Endometrium (tissue), 2 donors: Measurements from ENCODE around the gene ZDHHC23.

Source experiments
- FAIRE-seq: peaks from 2 replicates; lab custom pipeline; 2012; peaks lifted over from hg19 to GRCh38; lab: Jason Lieb, UNC
- donor health status: control.
- donor health status: control.

Gene ZDHHC23

GRCh38 chr3:113947372-113948014 lies at the start of gene ZDHHC23:
TSS of gene ZDHHC23 (plus strand) at chr3:113948013. CDS start at chr3:113948803, 790 bp downstream.
- FAIRE-seq: no peak

GRCh38 chr3:113898892-113899291 lies 48.9 kb upstream of the ZDHHC23 start:
- no peak for FAIRE-seq

- FAIRE-seq: no peak
Measured at GRCh38 chr3:113906568-113907140, 41.2 kb upstream of the ZDHHC23 start.

- no peak for FAIRE-seq
Measured at GRCh38 chr3:113908133-113908532, 39.7 kb upstream of the ZDHHC23 start.

- FAIRE-seq: no peak
Measured at GRCh38 chr3:113910966-113911365, 36.8 kb upstream of the ZDHHC23 start.

- peak; percentile 41 for FAIRE-seq
Measured at GRCh38 chr3:113912552-113913236, 35.1 kb upstream of the ZDHHC23 start.

- FAIRE-seq: no peak
Measured at GRCh38 chr3:113914646-113915045, 33.2 kb upstream of the ZDHHC23 start.

- no peak for FAIRE-seq
Measured at GRCh38 chr3:113927556-113927955, 20.3 kb upstream of the ZDHHC23 start.

- no peak for FAIRE-seq
Measured at GRCh38 chr3:113946831-113947230, 982 bp upstream of the ZDHHC23 start.

GRCh38 chr3:113948015-113948917 lies 453 bp downstream of the ZDHHC23 start:
- no peak for FAIRE-seq

- no peak for FAIRE-seq
Measured at GRCh38 chr3:113952921-113953320, 5.1 kb downstream of the ZDHHC23 start.

GRCh38 chr3:113953677-113954076 lies 5.9 kb downstream of the ZDHHC23 start:
- no peak for FAIRE-seq

- no peak for FAIRE-seq
Measured at GRCh38 chr3:113954091-113954685, 6.4 kb downstream of the ZDHHC23 start.

- FAIRE-seq: no peak
Measured at GRCh38 chr3:113963879-113964278, 16.1 kb downstream of the ZDHHC23 start.

GRCh38 chr3:113966172-113966571 lies 18.4 kb downstream of the ZDHHC23 start:
- no peak for FAIRE-seq

GRCh38 chr3:113968986-113969385 lies 21.2 kb downstream of the ZDHHC23 start:
- no peak for FAIRE-seq

- FAIRE-seq: no peak
Measured at GRCh38 chr3:113977822-113978221, 30.0 kb downstream of the ZDHHC23 start.

GRCh38 chr3:113979916-113980315 lies 32.1 kb downstream of the ZDHHC23 start:
- no peak for FAIRE-seq

GRCh38 chr3:113981803-113982202 lies 34.0 kb downstream of the ZDHHC23 start:
- FAIRE-seq: no peak

GRCh38 chr3:113983544-113983943 lies 35.7 kb downstream of the ZDHHC23 start:
- no peak for FAIRE-seq

- no peak for FAIRE-seq
Measured at GRCh38 chr3:113985541-113985940, 37.7 kb downstream of the ZDHHC23 start.

- FAIRE-seq: no peak
Measured at GRCh38 chr3:114005481-114005880, 57.7 kb downstream of the ZDHHC23 start.
